ENCODE measurements around the gene EML6.

GRCh38 chr2:54725343-54726099, 2.1 kb downstream of the EML6 start:
- TF ChIP-seq CTCF (IDR thresholded peaks at IDR 0.05; ENCODE audit: low read depth, low read length) (no peak), EZH2phosphoT487 (IDR thresholded peaks at IDR 0.05; ENCODE audit: low read depth) (no peak)
